Activated gamma-delta T cell treated with anti-CD3 and anti-CD28 coated beads, Interleukin-2, amount 50 U/mL, for 16 hours (primary cell): ENCODE results near the gene BEND3.
"Not testable (repeated sequence)": the region's sequence is repeated elsewhere in the genome, so short reads cannot be mapped to it uniquely, and the experiment has no call there.

Source experiments
- DNase-seq: peaks from one replicate; pipeline ENCODE4 v3.0.0-alpha.2; 2020; ENCODE audit warnings: low read depth

BEND3 gene

GRCh38 chr6:107114926-107115694, at the start of gene BEND3:
Gene BEND3 (minus strand): TSS chr6:107115515. CDS start chr6:107099285, 16,230 bp downstream.
- no peak for DNase-seq

- DNase-seq: not testable (repeated sequence)
Measured at GRCh38 chr6:107164299-107164698, 49.0 kb upstream of the BEND3 start.

- no peak for DNase-seq
Measured at GRCh38 chr6:107161521-107161920, 46.2 kb upstream of the BEND3 start.

DNA sequence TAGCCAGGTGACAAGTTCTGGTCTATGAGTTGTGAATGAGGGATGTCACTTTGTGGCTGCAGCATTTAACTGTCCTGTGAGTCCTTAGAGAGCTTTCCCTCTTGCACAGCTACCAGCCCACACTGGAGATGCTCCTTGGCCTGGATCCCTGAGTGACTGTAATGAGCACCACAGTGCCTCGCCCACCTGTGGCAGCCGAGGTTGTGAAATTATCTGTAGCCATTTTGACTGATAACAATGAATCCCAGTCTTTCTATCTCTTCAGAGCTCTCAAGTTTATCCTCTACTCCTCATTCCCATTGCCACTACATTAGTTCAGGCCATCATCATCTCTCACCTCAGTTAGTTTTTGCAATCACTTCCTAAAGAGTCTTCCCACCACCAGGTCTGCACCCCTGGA, 41.3 kb upstream of the BEND3 start:
- no peak for DNase-seq

DNA sequence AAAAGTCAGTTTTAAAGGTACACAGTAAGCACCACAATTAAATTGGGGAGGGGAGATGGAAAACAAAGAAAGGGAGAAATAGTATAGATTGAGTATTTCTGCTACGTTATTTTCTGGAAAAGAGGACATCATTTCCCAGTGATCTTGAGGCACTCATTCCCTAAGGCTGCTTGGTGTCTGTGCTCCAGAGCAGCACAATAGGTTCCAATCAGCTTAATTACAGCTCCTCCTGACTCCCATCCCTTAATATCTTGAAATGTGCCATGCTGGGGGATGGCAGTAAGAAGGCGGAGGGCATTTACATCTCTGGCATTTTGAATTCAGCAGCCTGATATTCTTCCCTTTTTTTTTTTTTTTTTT, 39.5 kb upstream of the BEND3 start:
- no peak for DNase-seq

- DNase-seq: no peak
Measured at GRCh38 chr6:107154131-107154800, 39.0 kb upstream of the BEND3 start.

DNA sequence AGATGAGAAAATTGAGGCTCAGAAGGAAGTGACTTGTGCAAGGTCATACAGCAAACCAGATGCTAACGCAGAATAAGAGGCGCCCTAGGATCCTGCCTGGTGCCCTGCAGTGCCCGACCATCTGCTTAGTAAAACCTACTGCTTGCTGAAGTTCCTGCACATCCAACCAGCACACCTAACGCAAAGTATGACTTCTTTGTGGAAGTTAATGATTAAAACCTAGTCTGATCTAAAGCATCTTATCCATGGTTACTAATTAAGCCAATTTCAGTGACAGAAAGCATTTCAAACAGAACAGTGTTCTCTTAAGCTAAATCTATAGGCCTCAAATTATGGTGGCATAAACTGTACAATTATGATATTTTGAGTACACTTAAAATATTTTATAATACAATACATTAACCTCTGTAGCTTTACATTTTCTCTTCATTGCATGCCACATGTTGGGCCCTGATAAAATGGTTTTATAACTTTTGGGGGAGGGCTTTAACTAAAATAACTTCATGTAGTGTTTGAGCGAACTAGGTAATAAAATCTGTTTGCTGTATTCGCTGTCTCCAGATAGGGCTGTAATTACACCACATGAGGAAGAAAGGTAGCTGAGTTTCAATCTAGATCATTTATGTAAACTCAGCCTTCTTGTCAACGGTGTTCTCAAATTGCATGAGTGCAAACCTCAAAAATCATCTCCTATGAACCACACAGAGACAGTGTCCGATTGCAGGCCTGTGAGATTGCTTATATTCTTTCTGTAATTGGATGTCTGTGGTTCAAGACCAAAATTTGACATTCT, 37.5 kb upstream of the BEND3 start:
- DNase-seq: no peak

GRCh38 chr6:107144666-107145065, 29.4 kb upstream of the BEND3 start:
- DNase-seq: no peak

DNA sequence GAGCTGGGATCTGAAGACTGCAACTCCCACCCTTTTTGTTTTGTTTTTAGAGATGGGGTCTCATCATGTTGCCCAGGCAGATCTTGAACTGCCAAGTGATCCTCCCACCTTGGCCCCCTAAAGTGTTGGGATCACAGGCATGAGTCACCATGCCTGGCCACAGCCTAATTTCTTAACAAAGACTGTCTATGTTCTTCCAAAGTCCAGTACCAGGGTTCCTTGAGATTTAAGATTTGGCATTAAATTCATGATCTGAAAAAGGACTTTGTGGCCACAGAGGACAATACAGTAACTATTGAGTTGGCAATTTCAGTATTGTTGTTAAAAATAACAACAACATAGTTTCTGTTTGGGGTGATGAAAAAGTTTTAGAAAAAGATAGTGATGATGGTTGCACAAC, 28.7 kb upstream of the BEND3 start:
- DNase-seq: no peak

GRCh38 chr6:107140581-107140980, 25.3 kb upstream of the BEND3 start:
- DNase-seq: no peak

GRCh38 chr6:107136324-107136723, 21.0 kb upstream of the BEND3 start:
- not testable (repeated sequence) for DNase-seq

- DNase-seq: not testable (repeated sequence)
Measured at GRCh38 chr6:107135048-107135680, 19.8 kb upstream of the BEND3 start.

DNA sequence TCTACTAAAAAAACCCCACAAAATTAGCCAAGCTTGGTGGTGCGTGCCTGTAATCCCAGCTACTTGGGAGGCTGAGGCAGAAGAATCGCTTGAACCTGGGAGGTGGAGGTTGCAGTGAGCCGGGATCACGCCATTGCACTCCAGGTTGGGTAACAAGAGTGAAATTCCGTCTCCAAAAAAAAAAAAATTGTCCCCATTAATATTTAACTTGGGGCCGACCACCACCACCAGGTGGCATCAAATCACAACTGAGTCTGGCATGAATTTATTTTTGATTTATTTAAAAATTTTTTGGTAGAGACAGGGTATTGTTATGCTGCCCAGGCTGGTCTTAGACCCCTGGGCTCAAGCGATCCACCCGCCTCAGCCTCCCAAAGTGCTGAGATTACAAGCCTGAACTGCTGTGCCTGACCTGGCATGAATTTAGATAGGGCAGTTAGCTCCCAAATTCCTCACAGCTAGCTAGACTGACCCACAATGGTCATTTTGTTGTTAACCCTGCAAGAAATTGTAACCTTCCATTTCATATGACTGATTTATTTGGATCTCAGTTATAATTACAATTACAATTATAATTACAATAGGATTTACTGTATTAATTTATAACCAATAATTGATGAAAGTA, 17.1 kb upstream of the BEND3 start:
- DNase-seq: no peak

DNA sequence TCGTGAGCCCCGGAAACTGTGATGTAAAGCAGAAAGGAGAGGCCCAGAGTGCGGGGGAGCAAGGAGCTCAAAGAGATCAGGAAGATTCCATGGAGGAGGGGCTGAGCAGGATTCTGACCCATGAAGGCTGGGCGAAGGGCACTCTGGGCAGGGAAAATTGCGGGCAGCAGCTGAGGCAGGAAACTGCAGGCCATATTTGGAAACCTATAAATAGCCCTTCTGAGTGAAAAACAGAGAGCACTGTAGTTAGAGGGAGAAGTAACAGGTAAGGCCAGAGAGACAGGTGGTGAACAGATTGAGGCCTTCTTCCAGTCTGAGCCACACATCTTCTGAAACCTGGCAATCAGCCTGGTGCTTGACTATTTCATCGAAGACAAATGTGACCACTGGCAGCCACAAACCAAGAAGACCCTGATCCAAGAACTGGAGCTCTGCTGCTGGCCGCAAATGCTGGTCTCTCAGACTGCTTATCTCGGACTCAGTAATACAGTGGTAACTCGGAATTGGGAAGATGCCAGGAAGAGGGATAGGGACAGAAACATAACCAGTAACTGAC, 14.1 kb upstream of the BEND3 start:
- no peak for DNase-seq

GRCh38 chr6:107128577-107128976, 13.3 kb upstream of the BEND3 start:
- DNase-seq: no peak

- DNase-seq: no peak
Measured at GRCh38 chr6:107128175-107128574, 12.9 kb upstream of the BEND3 start.

- no peak for DNase-seq
Measured at GRCh38 chr6:107125771-107126170, 10.5 kb upstream of the BEND3 start.

- DNase-seq: no peak
Measured at GRCh38 chr6:107124934-107125348, 9.6 kb upstream of the BEND3 start.

DNA sequence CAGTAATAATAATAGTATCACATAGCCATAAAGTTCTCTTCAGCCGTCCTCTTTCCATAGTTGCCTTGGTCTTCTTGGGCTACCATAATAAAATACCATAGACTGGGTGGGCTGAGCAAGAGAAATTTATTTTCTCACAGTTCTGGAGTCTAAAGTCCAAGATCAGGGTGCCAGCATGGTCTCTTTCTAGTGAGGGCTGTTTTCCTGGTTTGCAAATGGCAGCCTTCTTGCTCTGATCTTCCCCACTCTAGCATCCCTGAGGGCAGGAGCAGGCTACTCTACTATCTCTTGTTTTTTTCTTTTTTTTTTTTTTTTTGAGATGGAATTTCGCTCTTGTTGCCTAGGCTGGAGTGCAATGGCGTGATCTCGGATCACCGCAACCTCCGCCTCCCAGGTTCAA, 8.2 kb upstream of the BEND3 start:
- DNase-seq: no peak

DNA sequence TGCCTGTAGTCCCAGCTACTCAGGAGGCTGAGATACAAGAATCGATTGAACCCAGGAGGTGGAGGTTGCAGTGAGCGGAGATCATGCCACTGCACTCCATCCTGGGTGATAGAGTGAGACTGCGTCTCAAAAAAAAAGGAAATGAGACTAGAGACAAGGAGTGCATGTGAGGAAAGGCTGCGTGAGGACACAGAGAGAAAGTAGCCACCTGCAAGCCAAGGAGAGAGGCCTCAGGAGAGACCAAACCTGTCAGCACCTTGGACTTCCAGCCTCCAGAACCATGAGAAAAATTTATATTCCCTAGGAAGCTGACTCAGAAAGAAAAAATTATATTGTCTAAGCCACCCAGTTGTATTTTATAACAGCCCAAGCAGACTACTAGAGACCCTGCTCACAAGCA, 7.4 kb upstream of the BEND3 start:
- DNase-seq: no peak

- DNase-seq: no peak
Measured at GRCh38 chr6:107121964-107122495, 6.7 kb upstream of the BEND3 start.
